Endothelial cell of hepatic sinusoid (primary cell): ENCODE data around the gene TLR10.

ENCODE experiments used
- in situ Hi-C: cut with HindIII; loops from 2 replicates; pipeline ENCODE4 v1.10.0; 2017; ENCODE audit warnings: low sequenced_read_pairs

Gene TLR10

DNA sequence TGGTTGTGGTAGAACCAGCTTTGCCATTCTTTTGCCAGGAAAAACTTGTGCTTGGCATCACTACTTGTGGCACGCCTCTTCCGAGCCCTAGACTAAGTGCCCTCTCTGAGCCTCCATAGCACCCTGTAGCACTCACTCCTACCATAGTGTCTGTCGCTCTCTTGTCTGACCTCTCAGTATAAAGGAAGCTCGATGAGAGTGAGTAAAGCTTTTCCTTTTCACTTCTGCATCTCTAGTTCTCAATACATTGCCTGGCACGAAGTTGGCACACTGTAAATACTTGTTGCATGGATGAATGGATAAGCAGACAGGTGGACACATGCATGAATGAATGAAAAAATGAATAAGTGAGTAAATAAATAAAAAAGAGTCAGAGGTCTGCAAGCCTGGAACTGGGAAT, 48.3 kb downstream of the TLR10 start:
- in situ Hi-C loops = loop anchor here (5.0 to 10.0 kb wide), 3 partner anchors 70 to 572 kb away; partner anchors contain the start of gene KLF3

DNA sequence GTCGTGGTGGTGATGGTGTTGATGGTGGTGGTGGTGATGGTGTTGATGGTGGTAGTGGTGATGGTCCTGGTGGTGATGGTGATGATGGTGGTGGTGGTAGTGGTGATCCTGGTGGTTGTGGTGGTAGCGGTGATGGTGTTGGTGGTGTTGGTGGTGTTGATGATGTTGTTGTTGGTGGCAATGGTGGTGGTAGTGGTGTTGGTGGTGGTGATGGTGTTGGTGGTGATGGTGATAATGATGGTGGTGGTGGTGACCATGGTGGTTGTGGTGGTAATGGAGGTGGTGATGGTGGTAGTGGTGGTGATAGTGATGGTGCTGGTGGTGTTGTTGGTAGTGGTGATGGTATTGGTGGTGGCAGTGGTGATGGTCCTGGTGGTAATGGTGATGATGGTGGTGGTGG, 49.1 kb downstream of the TLR10 start:
- in situ Hi-C loops = loop anchor here (5.0 to 10.0 kb wide), 3 partner anchors 69 to 571 kb away; partner anchors contain the start of gene KLF3

DNA sequence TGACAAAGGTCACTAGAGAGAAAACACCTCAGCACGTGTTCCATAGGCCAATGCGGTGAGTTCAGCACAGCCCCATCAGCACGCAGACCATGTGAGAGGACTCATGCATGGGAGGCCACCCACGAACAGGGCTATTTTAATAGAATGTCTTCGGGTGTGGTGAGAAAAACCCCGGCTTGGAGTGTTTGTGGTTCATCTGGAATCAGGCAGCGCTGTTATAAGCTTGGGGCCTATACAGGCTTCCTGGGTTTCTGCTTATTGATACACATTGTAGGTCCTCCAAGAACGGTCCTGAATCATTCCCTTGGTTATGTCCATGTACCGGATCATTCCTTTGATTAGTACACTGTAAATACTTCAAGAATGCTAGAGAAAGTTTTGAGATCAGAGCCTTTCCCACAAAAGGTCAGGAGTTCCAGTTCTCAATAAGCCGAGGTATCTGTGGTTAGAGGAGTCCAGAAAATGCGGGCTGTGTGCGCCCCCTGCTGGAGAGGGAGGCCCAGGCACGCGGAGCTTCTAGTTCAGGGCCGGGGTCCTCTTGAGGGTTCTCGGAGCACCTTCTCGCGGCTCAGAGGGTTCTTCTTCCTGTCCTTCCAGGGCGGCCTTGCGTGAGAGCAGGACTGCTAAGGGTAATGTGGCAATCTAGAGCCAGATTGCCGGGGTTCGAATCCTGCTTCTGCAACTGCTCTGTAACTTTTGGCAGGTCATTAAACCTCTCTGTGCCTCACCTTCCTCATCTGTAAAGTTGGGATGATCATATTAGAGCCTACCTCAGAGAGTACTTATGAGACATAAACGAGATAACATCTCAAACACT, 51.8 kb downstream of the TLR10 start:
- in situ Hi-C loops = loop anchor here (5.0 to 10.0 kb wide), 3 partner anchors 66 to 569 kb away; partner anchors contain the start of gene KLF3

DNA sequence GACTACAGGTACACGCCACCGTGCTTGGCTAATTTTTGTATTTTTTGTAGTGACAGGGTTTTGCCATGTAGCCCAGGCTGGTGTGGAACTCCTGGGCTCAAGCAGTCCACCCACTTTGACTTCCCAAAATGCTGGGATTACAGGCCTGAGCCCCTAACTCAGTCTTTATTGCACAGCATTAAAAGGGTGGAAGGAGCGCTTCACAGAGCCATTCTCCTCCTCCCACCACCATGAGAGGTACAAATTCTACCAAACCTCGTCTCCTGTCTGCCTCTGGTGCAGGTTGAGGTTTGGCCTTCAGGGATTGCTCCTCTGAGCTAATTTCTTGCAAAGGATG, 52.3 kb downstream of the TLR10 start:
- in situ Hi-C loops = loop anchor here (5.0 to 10.0 kb wide), 3 partner anchors 66 to 568 kb away; partner anchors contain the start of gene KLF3

DNA sequence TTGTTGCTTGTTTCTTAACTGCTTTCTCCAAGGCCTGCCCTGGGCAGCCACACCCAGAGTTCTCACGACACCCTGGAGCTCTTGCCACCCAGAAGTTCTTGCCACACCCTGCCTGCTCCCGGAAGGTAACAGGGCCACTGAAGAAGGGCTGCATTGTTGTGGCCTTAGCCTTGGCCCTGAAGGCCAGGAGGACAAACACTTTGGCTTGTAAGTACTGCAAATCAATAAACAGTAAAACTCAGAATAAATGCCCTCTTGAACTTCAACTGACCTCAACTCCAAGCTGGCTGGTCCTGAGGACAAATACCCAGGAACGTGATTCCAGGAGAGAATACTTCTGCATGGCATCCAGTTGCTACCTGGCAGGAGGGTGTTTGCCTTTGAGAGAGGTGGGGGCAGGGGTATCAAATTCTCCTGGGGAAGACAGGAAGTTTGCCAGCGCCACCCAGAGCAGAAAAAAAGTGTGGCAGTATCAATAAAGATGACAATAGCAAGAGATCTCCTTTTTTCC, 54.1 kb downstream of the TLR10 start:
- in situ Hi-C loops = no loop called here

DNA sequence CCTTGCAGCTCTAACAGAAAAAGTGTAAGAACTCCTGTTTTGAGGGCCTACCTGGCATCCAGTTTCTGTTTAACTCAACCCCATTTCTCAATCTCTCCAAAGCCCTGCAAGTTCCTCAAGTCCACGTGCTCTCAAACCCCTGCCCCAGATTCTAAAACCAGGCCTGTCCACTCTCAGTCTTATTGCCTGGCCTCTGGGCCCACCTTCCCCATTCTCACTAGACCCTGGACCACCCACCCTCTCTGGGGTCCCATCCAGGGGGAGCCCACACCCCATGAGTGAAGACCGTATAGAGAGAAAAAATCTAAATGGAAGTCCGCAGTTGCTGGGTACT, 58.3 kb downstream of the TLR10 start:
- in situ Hi-C loops = no loop called here

DNA sequence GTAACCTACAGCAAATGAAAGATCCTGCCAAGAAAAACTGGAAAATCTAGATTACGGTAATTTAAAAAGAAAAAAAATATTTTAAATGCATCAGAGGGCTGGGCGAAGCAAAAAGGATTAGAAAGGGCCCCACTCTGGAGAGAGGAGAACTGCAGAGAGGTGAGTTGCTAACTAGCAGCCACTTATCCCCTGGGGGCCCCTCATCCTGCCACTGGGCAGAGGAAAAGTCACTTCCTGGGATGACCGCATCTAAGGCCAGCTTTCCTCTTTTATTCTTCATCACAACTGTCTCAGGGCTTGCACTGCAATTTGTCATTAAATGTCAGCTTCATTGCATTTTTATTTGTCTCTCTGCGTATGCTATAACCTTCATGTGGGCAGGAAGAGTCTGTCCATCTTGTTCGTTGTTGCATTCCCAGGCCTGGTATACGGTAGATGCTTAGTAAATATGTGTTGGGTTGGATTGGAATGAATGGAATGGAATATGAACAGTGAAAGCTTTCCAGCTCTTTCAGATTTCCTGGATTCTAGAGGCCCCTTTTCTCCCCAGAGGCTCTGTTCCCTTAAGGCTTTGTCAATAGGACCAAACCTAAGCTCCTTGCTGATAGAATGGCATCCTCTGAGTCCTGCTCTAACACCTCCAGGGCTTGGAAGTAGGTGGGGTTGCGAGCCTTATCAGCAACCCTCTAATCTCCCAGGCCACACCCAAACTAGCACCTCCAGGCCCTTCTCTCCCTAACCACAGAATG, 58.9 kb downstream of the TLR10 start:
- in situ Hi-C loops = no loop called here

DNA sequence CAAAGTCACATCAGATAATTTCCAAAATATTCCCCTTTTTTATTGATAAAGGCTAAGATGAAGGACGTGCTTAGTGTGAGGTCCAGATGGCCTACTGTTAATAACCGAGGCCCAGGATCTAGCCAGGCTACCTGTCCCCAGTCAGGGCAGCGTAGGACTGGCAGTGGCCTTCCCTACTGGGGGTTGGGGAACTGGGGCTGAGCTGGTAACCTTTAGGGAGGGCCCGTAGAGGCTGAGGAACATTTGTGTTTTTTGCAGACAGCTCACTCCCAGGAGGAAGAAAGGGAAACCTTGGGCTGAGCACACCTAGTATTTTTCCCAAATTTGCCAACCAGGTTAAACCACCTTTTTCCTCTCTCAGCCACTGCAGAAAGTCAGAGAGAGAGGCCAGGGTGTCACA, 59.7 kb downstream of the TLR10 start:
- in situ Hi-C loops = no loop called here
